ENCODE measurements around the gene ABLIM1.

GRCh38 chr10:114698271-114699061 is 40.4 kb upstream of the ABLIM1 start:
- TF ChIP-seq SP1 (IDR thresholded peaks at IDR 0.05; ENCODE audit: low read depth, low read length) (no peak), SIN3A (IDR thresholded peaks at IDR 0.05; ENCODE audit: low read depth, low read length) (no peak), ZNF687 (IDR thresholded peaks at IDR 0.05) (no peak), POLR2A (IDR thresholded peaks at IDR 0.05; ENCODE audit: low read depth, low read length) (no peak), RELA (IDR thresholded peaks at IDR 0.05; ENCODE audit: borderline replicate concordance, partially characterized antibody) (no peak), CTCF (IDR thresholded peaks at IDR 0.05 in 2 of 3, conservative IDR thresholded peaks at IDR 0.05 in 1 of 3; ENCODE audit: control insufficient read depth in 2 of 3, extremely low read depth in 1 of 3, insufficient read depth in 1 of 3, low read depth in 3 of 3, low read length in 3 of 3) (no peak), ZBED1 (IDR thresholded peaks at IDR 0.05; ENCODE audit: borderline replicate concordance) (no peak), RAD21 (IDR thresholded peaks at IDR 0.05; ENCODE audit: insufficient read depth, low read depth, low read length) (no peak), MYC (IDR thresholded peaks at IDR 0.05; ENCODE audit: insufficient read depth, insufficient read length, insufficient replicate concordance, low read length, severe bottlenecking) (no peak), POLR2AphosphoS5 (IDR thresholded peaks at IDR 0.05; ENCODE audit: low read length) (no peak)
